Putamen (tissue), 1 donor: ENCODE data around the gene RGS6.

Experiments
- DNase-seq: peaks from one replicate; pipeline ENCODE4 v3.0.0-alpha.2; 2016; ENCODE audit warnings: low spot score

RGS6 gene

DNA sequence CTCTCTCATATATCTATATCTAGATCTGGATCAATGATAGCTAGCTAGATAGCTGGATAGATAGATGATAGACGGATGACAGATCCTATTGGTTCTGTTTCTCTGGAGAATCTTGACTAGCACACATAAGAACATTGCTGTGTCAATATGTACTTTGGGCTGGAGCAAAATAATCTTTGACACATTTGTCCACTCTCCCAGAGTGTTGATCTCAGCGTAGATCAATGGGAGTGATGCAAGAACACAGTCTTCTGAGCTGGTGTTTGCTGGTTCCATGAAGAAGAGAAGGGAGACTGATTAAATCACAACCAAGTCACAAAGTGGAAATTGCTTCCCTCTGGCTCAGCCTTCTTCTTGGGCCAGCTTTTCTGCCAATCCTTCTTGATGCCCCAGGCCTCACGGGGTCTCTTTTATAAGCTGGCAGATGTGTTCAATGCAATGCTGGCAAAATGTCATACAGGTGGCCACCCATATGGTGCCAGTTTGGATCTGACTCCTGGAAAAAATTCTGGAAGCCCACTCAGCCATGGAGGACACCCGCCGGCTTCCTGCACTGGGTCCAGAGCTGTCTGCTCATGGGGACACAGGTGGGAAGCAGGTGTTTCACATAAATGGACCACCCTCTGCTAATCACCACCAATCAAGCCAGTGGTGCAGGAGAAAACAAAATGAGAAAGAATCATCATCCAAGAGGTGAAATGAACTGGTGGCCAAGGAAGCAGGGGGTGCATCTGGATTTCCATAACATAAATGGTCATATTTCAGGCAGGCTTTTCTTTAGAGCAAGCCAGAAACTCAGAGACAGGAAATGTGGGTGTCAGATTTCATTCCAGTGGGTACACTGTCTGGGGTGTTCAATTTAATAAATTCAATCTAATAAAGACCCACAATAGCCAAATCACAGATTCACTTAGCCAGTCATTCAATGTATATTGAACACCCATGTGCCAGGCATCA lies 651.4 kb downstream of the RGS6 start:
- DNase-seq, result no peak

DNA sequence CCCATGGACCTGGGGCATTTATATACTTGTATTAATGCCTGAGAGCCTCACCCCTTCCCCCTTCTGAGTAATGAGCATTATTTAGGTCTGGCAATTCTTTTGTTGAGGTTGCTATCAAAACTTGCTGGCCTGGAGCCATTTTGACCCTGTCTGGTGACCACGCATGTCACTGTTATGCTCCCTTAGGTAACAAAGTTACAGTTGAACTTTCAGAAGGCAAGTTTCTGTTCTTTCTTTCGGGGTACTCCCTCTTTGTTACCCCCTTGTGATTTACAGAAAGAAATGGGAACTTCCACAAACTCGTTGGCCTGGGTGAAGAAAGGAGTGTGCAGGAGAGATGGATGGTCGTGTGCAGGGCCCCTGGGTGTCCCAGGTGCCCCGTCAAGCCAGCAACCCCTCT lies 656.3 kb downstream of the RGS6 start:
- no peak for DNase-seq

DNA sequence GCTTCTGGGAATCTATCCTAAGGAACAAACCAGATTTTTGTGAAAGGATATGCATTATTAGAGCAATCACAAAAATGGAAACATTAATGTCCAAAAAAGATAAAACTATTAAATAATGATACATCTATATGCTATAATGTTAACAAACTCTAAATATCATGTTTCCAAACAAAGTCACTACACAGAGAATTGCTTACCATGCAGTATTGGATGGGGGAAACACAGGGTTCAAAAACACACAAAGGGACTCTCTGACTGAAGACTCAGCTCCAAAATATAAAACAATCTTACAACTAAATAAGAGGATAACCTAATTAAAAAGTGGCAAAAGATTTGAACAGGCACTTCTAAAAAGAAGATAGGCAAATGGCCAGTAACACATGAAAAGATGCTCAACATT lies 657.4 kb downstream of the RGS6 start:
- no peak for DNase-seq

DNA sequence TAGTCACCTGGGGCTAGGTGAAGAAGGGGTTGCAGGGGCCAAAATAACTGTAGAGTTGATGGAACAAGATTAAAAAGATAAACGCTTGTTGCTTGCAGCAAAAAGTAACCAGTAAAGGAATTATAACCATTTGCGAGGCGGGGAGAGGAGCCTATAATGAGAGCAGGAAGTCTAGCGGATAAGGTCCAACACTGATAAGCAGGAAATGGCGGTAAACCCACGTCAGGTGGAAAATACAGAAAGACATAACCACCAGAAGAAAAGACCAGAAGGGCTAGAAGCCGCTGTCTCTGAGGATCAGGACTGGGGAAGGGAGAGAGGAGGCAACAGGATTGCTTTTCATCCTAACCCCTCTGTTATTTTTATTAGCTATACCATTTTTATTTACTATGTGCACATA lies 658.3 kb downstream of the RGS6 start:
- no peak for DNase-seq

DNA sequence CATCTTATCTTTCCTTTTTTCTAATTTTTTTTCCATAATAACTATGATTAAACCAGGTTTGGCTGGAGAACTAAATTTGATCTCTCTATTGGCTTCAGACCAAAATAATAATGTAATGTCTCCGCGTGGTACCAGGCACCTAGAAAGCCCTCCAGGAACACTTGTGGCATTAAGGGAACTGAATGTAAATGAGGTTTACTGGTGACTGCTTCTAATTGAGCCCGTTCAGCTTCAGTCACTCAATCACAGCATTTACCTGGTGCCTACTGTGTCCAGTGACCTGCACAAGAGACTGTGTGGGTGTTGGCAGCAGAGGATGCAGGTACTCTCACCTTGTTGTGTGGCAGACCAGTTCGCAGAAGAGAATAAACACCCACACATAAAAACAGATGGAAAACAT lies 659.2 kb downstream of the RGS6 start:
- DNase-seq, result no peak

DNA sequence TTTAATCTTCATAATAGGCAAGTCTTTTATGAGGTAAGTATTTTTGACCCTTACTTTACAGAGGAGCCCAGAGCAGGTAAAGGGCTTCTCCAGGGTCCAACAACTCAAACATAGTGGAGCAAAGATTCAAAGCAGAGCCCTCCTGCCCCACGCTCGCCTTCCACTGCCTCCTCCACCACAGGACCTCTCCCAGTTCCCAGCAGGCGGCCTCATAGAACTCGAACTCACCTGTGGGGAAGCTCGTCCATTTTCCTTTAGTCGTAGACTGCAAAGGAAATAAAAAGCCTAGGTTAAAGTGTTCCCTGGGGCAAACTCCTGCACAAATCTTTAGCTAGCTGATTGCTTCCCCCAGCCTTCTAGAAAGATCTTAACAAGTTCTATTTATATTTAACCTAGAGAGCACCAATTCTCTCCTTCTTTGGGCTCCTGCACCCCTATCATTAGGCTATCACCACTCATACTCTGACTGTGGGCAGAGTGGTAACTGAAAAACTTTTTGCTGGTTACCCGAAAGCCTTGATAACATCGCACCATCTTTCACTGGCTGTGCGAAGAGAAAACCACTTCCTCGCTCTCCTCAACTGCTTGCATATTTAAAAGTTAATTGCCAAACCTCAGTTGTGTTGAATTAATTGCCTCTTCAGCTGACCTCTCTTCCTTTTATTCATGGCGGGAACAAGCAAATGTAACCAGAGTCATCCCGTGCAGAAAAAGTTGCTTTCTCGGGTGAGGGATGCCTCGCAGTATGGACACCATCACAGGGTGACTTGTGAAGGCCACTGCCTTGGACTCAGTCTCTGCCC lies 662.1 kb downstream of the RGS6 start:
- no peak for DNase-seq

DNA sequence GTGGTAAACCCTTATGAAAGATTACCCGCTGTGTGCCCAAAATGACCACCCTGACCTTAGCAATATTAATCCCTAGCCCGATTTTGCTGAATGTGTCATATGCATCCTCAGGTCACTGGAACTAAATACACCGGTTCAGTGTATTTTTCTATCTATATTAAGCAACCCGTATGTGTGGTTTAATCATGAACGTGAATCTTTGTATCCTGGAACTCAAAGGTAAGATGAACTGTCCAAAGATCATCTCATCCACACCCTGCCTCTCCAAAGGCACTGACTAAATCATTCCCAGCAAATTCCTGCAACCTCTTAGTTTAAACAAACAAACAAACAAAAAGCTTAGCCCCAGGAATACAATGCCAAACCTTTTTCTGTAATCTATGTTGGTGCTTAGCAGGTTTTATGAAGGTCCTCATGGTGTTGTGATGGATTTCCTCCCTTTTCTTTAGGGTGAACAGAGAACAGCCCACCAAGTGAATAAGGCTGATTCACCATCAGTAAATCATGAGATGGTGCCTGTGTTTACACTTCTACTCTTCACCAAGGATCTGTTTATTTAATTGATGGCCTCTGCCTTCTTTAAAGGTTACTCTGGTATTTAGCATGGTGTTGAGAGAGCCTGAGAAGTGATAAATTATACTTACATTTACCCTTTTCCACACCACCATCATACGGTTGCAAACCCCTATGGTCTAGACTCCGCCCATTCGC lies 663.1 kb downstream of the RGS6 start:
- DNase-seq, result no peak

DNA sequence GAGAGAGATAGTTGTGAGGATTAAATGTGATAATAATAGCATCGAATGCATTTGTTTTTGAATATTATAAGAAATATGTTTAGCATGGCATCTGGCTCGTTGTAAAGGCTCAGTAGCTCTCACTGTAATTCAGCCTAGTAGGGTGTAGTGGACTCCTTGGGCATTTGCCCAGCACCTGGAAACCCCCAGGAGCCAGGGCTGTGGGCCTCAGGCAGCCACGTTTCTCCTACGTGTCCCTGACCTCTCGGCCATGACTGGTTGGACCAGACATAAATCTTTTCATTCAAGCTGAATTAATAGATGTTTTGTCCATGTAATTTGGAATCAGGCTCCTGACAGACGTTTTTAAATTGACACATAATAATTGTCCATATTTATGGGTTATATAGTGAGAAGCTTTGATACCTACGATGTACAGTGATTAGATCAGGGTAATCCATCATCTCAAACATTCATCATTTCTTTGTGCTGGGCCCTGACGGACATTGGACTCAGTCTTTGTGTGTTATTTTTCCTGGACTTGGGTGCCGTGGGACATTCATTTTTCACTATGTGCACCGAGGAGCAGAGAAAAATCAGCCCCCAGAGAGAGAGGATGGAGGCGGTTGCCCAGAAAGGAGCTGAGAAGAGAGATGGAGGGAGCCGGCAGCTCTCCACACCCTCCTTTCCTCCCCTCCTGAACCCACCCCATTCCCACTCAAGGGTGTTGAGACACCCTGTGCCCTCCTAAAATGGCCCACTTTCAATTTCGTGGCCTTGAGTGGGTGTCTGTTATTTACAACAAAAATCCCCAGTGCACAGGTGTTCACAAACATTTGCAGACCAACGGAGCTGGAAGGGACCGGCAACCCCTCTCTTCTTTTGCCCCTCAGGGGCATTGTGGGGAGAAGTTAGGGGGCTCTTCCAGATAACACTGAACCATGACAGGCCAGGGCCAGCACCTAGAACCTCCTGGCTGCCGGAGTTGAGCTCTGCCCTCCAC lies 665.3 kb downstream of the RGS6 start:
- DNase-seq, result no peak

DNA sequence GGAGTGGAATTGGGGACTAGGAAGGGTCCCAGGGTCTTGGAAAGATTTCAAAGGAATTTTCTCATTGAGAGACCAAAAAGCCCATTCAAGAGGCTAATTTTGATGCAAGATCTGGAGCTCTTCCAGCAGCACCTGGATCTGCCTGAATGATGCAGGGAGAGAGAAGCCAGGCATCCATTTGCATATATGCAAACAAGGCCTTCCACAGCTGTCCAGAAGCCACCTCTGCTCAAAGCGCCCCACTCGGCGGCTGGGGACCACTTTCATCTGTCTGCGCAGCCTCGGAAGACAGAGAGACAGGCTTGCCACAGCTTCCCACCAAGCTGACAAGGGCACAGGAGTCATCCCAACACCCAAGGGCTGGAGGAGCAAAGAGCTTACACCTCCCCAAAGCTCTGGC lies 666.1 kb downstream of the RGS6 start:
- DNase-seq, result no peak

DNA sequence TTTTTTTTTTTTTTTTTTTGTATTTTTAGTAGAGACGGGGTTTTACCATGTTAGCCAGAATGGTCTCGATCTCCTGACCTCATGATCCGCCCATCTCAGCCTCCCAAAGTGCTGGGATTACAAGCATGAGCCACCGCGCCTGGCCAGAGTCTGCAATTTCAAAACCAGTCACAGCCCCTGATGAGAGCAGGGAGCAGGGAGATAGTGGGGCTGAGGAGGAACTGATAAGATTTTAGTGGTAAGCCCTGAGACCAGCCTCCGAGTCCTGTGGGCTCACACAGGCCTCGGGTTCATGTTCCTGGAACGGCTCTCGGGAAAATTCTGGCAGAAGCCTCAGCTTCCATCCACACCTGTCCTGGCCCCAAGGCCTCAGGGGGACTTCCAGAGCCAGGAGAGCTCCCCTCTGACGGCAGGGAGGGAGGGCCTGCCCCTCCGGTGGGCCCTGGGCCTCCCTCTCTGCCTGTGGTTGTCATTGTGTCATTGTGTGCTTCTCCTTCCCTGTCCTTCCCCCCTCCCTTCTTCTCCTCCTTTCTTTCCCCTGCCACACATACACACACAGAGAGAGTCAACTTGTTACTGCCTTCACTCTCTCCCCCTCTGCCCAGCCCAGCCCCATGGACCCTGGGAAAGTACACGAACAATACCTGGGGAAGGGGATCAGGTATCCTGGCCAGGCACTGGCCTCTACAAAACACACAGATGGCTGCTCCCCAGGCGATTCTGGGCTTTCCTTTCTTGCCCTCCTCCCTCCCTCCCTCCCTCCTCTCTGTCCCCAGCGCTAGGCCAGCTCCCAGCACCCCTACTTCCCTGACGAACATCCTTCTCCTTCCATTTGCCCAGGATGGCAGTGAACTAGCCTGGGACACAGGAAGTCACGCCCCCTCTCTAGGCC lies 667.6 kb downstream of the RGS6 start:
- no peak for DNase-seq

DNA sequence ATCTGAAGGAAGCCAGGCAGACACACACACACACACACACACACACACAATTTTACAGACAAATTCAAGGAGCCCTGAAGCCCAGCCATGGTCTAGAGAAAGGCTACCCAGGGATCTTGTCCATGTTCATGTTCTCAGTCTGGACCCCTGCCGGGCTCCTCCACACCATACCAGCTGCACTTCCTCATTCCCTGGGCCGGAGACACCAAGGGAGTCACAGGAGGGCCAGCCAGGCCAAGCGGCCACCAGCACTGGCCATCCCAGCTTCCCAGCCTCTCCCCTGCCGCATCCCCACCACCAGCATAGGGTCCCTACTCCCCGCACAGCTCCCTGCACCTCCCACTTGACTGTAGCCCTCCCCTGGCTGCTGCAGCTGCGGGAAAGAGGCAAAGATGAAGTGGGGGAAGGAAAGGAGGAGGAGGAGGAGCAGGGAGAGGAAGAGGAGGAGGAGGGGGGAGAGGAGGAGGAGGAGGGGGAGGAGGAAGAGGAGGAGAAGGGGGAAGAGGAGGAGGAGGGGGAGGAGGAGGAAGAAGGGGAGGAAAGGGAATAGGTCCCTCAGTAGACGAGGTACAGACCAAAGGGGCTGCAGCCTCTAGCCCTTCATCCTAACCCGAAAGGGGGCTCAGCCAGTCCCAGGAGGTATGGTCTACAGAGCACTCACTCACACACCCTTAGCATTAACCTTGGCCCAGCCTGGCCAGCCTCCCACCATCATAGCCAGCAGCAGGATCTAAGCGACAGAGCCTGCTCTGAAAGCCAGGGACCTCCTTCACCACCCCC lies 668.5 kb downstream of the RGS6 start:
- no peak for DNase-seq

DNA sequence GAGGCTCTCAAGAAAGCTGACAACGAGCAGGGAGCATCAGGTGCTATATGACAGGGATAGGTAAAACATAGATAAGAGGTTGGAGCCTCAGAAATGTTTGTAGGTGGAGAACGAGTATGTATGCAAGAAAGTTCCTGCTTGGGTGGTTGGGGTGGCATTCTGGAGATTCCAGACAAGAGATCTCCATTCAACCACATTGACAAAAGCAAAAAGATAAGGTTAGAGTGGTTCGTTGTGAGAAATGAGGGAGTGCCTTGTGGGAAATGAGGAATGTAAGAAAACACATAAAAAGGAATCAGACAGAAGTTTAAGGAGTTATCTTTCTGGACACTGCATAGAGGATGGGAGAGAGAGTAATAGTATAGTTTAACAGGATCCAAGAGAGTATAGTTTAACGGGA lies 671.4 kb downstream of the RGS6 start:
- no peak for DNase-seq

DNA sequence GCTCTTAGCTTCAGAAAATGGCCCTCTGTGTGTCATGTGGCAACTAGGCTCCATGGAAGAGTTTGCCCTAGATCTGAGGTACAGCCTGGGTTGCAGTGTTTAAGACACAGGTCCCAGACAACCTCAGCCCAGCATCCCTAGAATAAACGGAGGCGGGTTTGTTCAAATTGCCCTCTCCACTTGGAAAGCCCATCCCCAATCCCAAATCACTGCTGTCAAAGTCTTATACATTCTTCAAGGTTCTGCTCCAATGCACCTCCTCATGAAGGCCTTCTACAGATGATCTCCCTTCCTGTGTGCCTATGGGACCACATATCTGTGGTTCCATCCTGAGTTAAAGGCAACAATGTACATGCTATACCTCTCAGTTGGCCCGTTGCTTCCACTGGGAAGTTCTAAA lies 671.9 kb downstream of the RGS6 start:
- DNase-seq, result no peak

DNA sequence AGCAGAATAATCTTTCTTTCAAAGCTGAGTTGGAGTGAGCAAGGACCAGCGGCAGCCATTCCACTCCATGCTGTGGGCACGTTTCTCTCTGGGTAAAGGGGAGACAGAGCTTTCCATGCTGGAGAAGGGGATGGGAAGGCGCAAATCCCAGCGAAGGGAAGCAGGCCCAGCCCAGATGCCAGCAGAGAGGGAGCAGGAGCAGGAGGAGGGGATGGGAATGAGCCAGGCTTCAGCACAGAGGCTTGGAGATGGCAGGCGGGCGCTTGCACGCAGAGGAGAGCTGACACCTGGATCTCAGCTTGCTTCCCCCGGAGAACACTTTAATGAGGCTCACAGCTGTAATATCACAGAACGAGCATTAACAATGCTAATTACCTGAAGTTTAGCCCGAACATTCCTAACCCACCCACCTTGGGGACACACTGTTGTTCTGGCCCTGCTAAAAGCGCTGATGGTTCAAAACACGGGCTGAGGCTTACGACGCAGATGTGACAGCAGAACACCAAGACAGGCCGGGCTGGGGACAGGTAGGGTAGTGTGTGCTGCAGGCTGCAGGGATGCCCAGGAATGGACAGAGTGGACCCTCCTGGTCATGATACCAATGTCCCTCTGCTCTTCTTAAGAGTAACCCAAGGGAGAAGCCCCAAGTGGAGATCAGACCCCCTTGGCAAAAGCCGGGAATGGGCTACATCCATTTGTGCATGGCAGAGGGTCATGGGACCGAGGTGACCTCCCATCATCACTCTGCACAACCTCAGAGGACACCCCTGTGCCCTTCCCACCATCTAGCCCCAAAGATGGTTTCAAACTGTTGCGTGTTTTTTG lies 673.1 kb downstream of the RGS6 start:
- no peak for DNase-seq

DNA sequence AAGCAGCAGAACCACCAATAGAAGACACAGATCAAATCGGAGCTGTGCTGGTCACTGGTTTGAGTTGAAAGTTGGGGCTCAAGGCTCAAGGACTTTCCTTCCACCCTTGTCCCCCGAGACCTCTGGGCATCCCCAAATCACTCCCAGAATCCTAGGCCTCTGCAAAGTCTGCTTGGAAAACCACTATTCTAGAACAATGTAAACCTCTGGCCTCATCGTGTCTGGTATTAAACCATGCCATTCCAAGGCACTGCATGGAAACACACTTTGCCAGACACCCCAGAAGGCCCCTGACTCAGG lies 673.6 kb downstream of the RGS6 start:
- DNase-seq, result no peak

DNA sequence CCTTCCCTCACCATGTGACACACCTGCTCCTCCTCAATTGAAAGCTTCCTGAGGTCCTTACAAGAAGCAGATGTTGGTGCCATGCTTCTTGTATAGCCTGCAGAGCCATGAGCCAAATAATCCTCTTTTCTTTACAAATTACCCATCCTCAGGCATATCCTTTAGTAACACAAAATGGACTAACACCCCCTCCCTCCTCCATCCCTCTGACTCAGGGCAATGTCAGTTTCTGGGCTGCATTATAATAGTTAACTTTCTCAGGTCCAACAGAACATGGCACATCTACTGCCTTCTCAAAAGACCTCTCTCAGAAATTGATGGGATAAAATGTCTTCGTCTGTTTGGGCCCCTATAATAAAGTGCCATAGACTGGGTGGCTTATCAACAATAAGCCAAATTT lies 674.6 kb downstream of the RGS6 start:
- no peak for DNase-seq

DNA sequence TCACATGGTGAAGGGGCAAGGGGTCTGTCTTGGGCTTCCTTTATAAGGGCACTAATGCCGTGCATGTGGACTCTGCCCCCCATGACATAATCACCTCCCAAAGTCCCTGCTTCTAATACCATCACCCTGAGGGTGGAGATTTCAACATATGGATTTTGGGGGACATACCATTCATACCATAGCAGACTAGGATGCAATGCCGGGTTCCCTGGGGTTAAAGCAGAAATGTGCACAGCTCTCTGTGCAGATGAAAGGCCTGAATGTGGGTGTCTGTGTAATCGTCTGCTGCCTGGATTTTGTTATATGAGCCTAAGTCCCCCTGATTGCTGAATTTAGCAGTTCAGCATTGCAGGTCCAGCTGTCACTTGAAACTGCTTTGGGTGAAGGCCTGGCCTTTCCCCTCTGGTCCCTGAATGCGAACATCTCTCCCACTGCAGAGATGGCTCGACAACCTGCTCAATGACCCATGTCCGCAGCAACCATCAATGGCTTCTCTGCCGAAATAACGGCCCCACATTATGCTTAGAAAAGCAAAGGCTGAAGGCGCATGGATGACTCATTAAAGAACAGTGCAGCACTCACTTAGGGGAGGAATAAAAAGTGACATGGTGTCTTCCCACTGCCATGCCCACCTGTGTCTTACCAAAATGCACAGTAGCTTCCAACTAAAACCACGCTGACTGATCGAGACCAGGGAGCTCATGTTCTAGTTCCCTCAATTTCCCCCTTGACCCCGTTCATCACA lies 675.3 kb downstream of the RGS6 start:
- DNase-seq, result no peak
